A549 (cell line): Measurements from ENCODE around the gene GRID1. TPM values are rescaled to one million over a fixed set of nuclear protein-coding genes. Genes with fewer than 3 reads are reported as not detected.

Experiments used
- ATAC-seq, 2 experiments: fragments of 200-7000 bp in 1 of 2; fragments of >200 bp in 1 of 2; cut with Nextera tagmentation in 1 of 2; cut with Tn5 transposase in 1 of 2; 3 replicates each; pipeline versions ENCODE4 v1.8.0 to v1.9.1; 2018 to 2020; ENCODE audit warnings: mild to moderate bottlenecking in 1 of 2, moderate library complexity in 1 of 2
- CTCF ChIA-PET: fragments of 300-600 bp; sonication (Branson Sonifier 250); formaldehyde crosslinking; extraction: SDS; loops from one replicate; lab custom pipeline; 2021; ENCODE audit warnings: antibody characterized with exemption, inconsistent platforms; lab: Yijun Ruan, JAX
- POLR2A ChIA-PET: fragments of 350-600 bp; formaldehyde crosslinking; extraction: SDS; loops from one replicate; lab custom pipeline; 2021; ENCODE audit warnings: antibody characterized with exemption, inconsistent platforms; lab: Yijun Ruan, JAX
- DNase-seq, 2 experiments: peaks; one replicate each; pipeline versions ENCODE4 v3.0.0 to v3.0.0-alpha.2; 2011 to 2016; ENCODE audit warnings: low read depth in 1 of 2, low spot score in 1 of 2
- FAIRE-seq: peaks from 2 replicates; lab custom pipeline; 2011; peaks lifted over from hg19 to GRCh38; lab: Jason Lieb, UNC
- H3K27ac ChIP-seq, 2 experiments: fragments of >200 bp; sonication (Bioruptor Twin); formaldehyde crosslinking; 3 replicates each; pipeline ENCODE4 v1.5.1; 2016 to 2017
- H3K4me1 ChIP-seq: fragments of >200 bp; sonication (Bioruptor Twin); formaldehyde crosslinking; 3 replicates; pipeline ENCODE4 v1.6.1; 2016
- H3K4me2 ChIP-seq: fragments of >200 bp; sonication (Bioruptor Twin); formaldehyde crosslinking; 3 replicates; pipeline ENCODE4 v1.6.1; 2016
- H3K4me3 ChIP-seq: fragments of >200 bp; sonication (Bioruptor Twin); formaldehyde crosslinking; 3 replicates; pipeline ENCODE4 v1.5.1; 2016
- H3K9me3 ChIP-seq: fragments of >200 bp; sonication (Bioruptor Twin); formaldehyde crosslinking; 3 replicates; pipeline ENCODE4 v1.6.1; 2016
- ATOH8 ChIP-seq: fragments of 250-450 bp; sonication (Bioruptor Pico); IDR thresholded peaks from 2 replicates; pipeline ENCODE4 v1.5.0; 2020; ENCODE audit warnings: low read depth, mild to moderate bottlenecking, moderate library complexity
- BCL3 ChIP-seq: fragments of >200 bp; sonication (Bioruptor Twin); formaldehyde crosslinking; IDR thresholded peaks from 3 replicates; pipeline ENCODE4 v1.6.1; 2016
- CHD4 ChIP-seq: fragments of 200-600 bp; sonication (generic); IDR thresholded peaks from 2 replicates; pipeline ENCODE4 v1.6.1; 2016; ENCODE audit warnings: antibody characterized with exemption, mild to moderate bottlenecking, borderline replicate concordance
- CTCF ChIP-seq: fragments of >200 bp; sonication (Bioruptor Twin); formaldehyde crosslinking; IDR thresholded peaks from 3 replicates; pipeline ENCODE4 v1.5.1; 2016
- E2F6 ChIP-seq: IDR thresholded peaks from 2 replicates; pipeline ENCODE4 v1.6.1; 2012; ENCODE audit warnings: low read depth, borderline replicate concordance
- ELK1 ChIP-seq: fragments of 150-350 bp; IDR thresholded peaks from 2 replicates; pipeline ENCODE4 v1.6.1; 2014; ENCODE audit warnings: low read depth, mild to moderate bottlenecking, low read length
- EP300 ChIP-seq, 2 experiments: fragments of >200 bp; sonication (Bioruptor Twin); formaldehyde crosslinking; IDR thresholded peaks; 2 replicates in 1 of 2; 3 replicates in 1 of 2; pipeline ENCODE4 v1.6.1; 2016 to 2017
- FOSB ChIP-seq: fragments of 250-450 bp; sonication (Bioruptor Pico); IDR thresholded peaks from 2 replicates; pipeline ENCODE4 v1.5.0; 2020; ENCODE audit warnings: mild to moderate bottlenecking, moderate library complexity
- FOXS1 ChIP-seq: fragments of 250-450 bp; sonication (Bioruptor Pico); IDR thresholded peaks from 2 replicates; pipeline ENCODE4 v1.5.0; 2020; ENCODE audit warnings: mild to moderate bottlenecking, moderate library complexity
- HES2 ChIP-seq: fragments of >200 bp; sonication (Bioruptor Twin); formaldehyde crosslinking; IDR thresholded peaks from 2 replicates; pipeline ENCODE4 v1.6.1; 2016
- JUN ChIP-seq, 2 experiments: fragments of >200 bp; sonication (Bioruptor Twin); formaldehyde crosslinking; IDR thresholded peaks; 2 replicates in 1 of 2; 3 replicates in 1 of 2; pipeline ENCODE4 v1.6.1; 2016 to 2017
- KDM1A ChIP-seq: fragments of 200-600 bp; sonication (generic); IDR thresholded peaks from 2 replicates; pipeline ENCODE4 v1.6.1; 2016; ENCODE audit warnings: low read depth, mild to moderate bottlenecking
- KDM5A ChIP-seq: fragments of 200-600 bp; sonication (generic); IDR thresholded peaks from 2 replicates; pipeline ENCODE4 v1.6.1; 2016; ENCODE audit warnings: antibody characterized with exemption, mild to moderate bottlenecking
- MAFK ChIP-seq: fragments of 450-650 bp; IDR thresholded peaks from 2 replicates; pipeline ENCODE4 v1.6.1; 2014; ENCODE audit not compliant: partially characterized antibody
- NFE2L2 ChIP-seq: fragments of 150-350 bp; conservative IDR thresholded peaks from 2 replicates; pipeline ENCODE4 v1.6.1; 2014; ENCODE audit warnings: low read length
- PBX3 ChIP-seq: IDR thresholded peaks from 2 replicates; pipeline ENCODE4 v1.6.1; 2012
- REST ChIP-seq: fragments of 200-600 bp; sonication (generic); IDR thresholded peaks from 2 replicates; pipeline ENCODE4 v1.6.1; 2016; ENCODE audit warnings: antibody characterized with exemption, mild to moderate bottlenecking, moderate library complexity
- TFCP2L1 ChIP-seq: fragments of 250-450 bp; sonication (Bioruptor Pico); IDR thresholded peaks from 2 replicates; pipeline ENCODE4 v1.5.0; 2021; ENCODE audit warnings: mild to moderate bottlenecking
- USF2 ChIP-seq: fragments of 450-650 bp; IDR thresholded peaks from 2 replicates; pipeline ENCODE4 v1.6.1; 2014; ENCODE audit warnings: antibody characterized with exemption
- ZFP36 ChIP-seq: fragments of 450-650 bp; IDR thresholded peaks from 2 replicates; pipeline ENCODE4 v1.6.1; 2014; ENCODE audit warnings: borderline replicate concordance; ENCODE audit not compliant: partially characterized antibody
- WGBS: methylation state at CpG from one replicate; pipeline ENCODE4 v1.1.6; 2017; ENCODE audit errors: missing lambda C conversion rate; 5-methylcytosine and 5-hydroxymethylcytosine counted together
- polyA plus RNA-seq, 4 experiments: library from polyadenylated mRNA; depleted of rRNA in 3 of 4; stranded (reverse); fragments of >200 nt; fragmentation: RNase III in 1 of 4; extraction: RNeasy Plus Mini Kit Qiagen cat#74134 plus additional on column Dnase treatment in 1 of 4; gene quantifications; 2 replicates in 3 of 4; 3 replicates in 1 of 4; pipeline ENCODE4 v1.2.3, GENCODE V29; 2011 to 2017

The GRID1 gene
- polyA plus RNA-seq, 2 of the 4 experiments (the other 2 are of a cell fraction), result 0.14 to 0.30 TPM

GRCh38 chr10:86001521-86001920 lies 365.1 kb downstream of the GRID1 start:
- FAIRE-seq (no peak), ATAC-seq (no peak), DNase-seq (no peak)
- no peak overlapping the region for H3K4me3 ChIP-seq
- H3K4me1 ChIP-seq, result no peaks in the 10 kb centered on the region
- no peak overlapping the region for H3K4me2 ChIP-seq
- 8% methylated on average over 2 of the region's 2 CpGs for WGBS
- POLR2A ChIA-PET, result no interaction called here
- CTCF ChIA-PET, result no interaction called here
- H3K27ac ChIP-seq, result no peak overlapping the region
- TF ChIP-seq MAFK (no peak), E2F6 (no peak), USF2 (no peak), JUN (IDR thresholded peaks at IDR 0.05) (no peak), CTCF (no peak), ATOH8 (CRISPR knock-in tag) (no peak), HES2 (no peak), KDM5A (no peak), FOXS1 (no peak), ZFP36 (no peak), CHD4 (no peak), PBX3 (no peak), EP300 (IDR thresholded peaks at IDR 0.05) (no peak), ELK1 (no peak)
- no peaks in the 10 kb centered on the region for H3K9me3 ChIP-seq

- Histone ChIP-seq H3K4me3 (no peak overlapping the region), H3K27ac (no peak overlapping the region), H3K4me2 (no peak overlapping the region), H3K9me3 (no peaks in the 10 kb centered on the region), H3K4me1 (no peaks in the 10 kb centered on the region)
- ChIA-PET POLR2A (no interaction called here), CTCF (interaction anchor here (1.0 kb wide), 1 partner anchor 15 kb away, joined by 3 read pairs; no protein-coding TSS in a partner anchor)
- FAIRE-seq (no peak), ATAC-seq (no peak), DNase-seq (no peak)
- WGBS, result 66% methylated on average over 3 of the region's 3 CpGs
- no peak for TF ChIP-seq NFE2L2
- no peak for TF ChIP-seq KDM1A
- TF ChIP-seq BCL3, result no peak
- no peak for TF ChIP-seq TFCP2L1 (CRISPR knock-in tag)
- no peak for TF ChIP-seq FOSB (CRISPR knock-in tag)
- no peak for TF ChIP-seq MAFK
- TF ChIP-seq REST, result no peak
These were observed 369.1 kb downstream of the GRID1 start for GRCh38 chr10:85997544-85997943.
